Small intestine (tissue), 7 donors: ENCODE results near the gene SLIT1. TPM values are rescaled to one million over a fixed set of nuclear protein-coding genes. Genes with fewer than 3 reads are reported as not detected.
A peak's percentile ranks its signal among the peaks of the same experiment; 100 is the strongest.

ENCODE experiments used
- DNase-seq, 2 donors: peaks; one replicate each; pipeline versions ENCODE4 v3.0.0 to v3.0.0-alpha.2; 2013
- FAIRE-seq: peaks from 2 replicates; lab custom pipeline; 2012; peaks lifted over from hg19 to GRCh38; lab: Jason Lieb, UNC
- H3K27ac ChIP-seq, 3 donors: one replicate each; pipeline ENCODE4 v1.5.1; 2013; ENCODE audit warnings: low read length in 2 of 3, mild to moderate bottlenecking in 2 of 3, control low read depth in 1 of 3, inconsistent platforms in 1 of 3, low read depth in 1 of 3, moderate library complexity in 1 of 3
- H3K27me3 ChIP-seq, 3 donors: one replicate each; pipeline ENCODE4 v1.6.1; 2013; ENCODE audit warnings: low read length in 3 of 3, inconsistent platforms in 1 of 3; ENCODE audit not compliant: control insufficient read depth in 3 of 3, insufficient read depth in 3 of 3
- H3K36me3 ChIP-seq, 3 donors: one replicate each; pipeline ENCODE4 v1.6.1; 2013; ENCODE audit warnings: low read length in 3 of 3, inconsistent platforms in 1 of 3, low read depth in 1 of 3, mild to moderate bottlenecking in 1 of 3, moderate library complexity in 1 of 3; ENCODE audit not compliant: control insufficient read depth in 3 of 3, insufficient read depth in 2 of 3
- H3K4me1 ChIP-seq, 3 donors: one replicate each; pipeline ENCODE4 v1.6.1; 2013; ENCODE audit warnings: low read length in 2 of 3, inconsistent platforms in 1 of 3, low read depth in 1 of 3, mild to moderate bottlenecking in 1 of 3, moderate library complexity in 1 of 3; ENCODE audit not compliant: control insufficient read depth in 3 of 3, insufficient read depth in 2 of 3
- H3K4me3 ChIP-seq, 3 donors: one replicate each; pipeline ENCODE4 v1.5.1; 2013; ENCODE audit warnings: low read length in 3 of 3, control low read depth in 1 of 3, inconsistent platforms in 1 of 3, low read depth in 1 of 3, mild to moderate bottlenecking in 1 of 3, moderate library complexity in 1 of 3
- H3K9me3 ChIP-seq, 2 donors: one replicate each; pipeline ENCODE4 v1.6.1; 2013; ENCODE audit warnings: low read depth in 1 of 2, low read length in 1 of 2; ENCODE audit not compliant: control insufficient read depth in 2 of 2, insufficient read depth in 1 of 2
- WGBS, 3 donors: extraction: QIAGEN DNeasy Blood & Tissue Kit; methylation state at CpG; one replicate each; pipeline ENCODE4 v1.1.7; 2013; 5-methylcytosine and 5-hydroxymethylcytosine counted together
- polyA plus RNA-seq, 4 donors: library from polyadenylated mRNA; stranded (reverse) in 3 of 4; unstranded in 1 of 4; fragments of 200-250 nt in 3 of 4; fragments of 120-200 nt in 1 of 4; gene quantifications; one replicate each; pipeline versions ENCODE4 v1.2.1 to v1.2.3, GENCODE V29; 2013
- donor health status: healthy with polysubstance abuse.
- donor health status: control.
- donor health status: control.
- donor health status: Bipolar disorder and iron deficiency.
- donor health status: healthy.

SLIT1 gene
- polyA plus RNA-seq, 4 donors = under 0.01 to 0.40 (median 0.12) TPM; not detected in 1

GRCh38 chr10:97150616-97151015 is 35.1 kb downstream of the SLIT1 start:
- Histone ChIP-seq H3K4me3 (no peak overlapping the region), H3K36me3 (no peaks in the 10 kb centered on the region), H3K9me3 (no peaks in the 10 kb centered on the region), H3K4me1 (no peaks in the 10 kb centered on the region), H3K27ac (no peak overlapping the region), H3K27me3 (no peaks in the 10 kb centered on the region)
- FAIRE-seq (no peak), DNase-seq (no peak)
- 68 to 75% (median 74%) methylated on average over 8 of the region's 8 CpGs for WGBS, 3 donors

- Histone ChIP-seq H3K9me3 (no peaks in the 10 kb centered on the region), H3K36me3 (no peaks in the 10 kb centered on the region), H3K27me3 (no peaks in the 10 kb centered on the region), H3K4me3 (no peak overlapping the region), H3K4me1 (no peaks in the 10 kb centered on the region), H3K27ac (no peak overlapping the region)
- WGBS, 3 donors = 55 to 68% (median 59%) methylated on average over 10 of the region's 10 CpGs
- no peak for DNase-seq
- no peak for FAIRE-seq
These were observed 35.7 kb downstream of the SLIT1 start for GRCh38 chr10:97150013-97150595.

- Histone ChIP-seq H3K4me3 (no peak overlapping the region), H3K36me3 (no peaks in the 10 kb centered on the region), H3K27me3 (no peaks in the 10 kb centered on the region), H3K4me1 (no peaks in the 10 kb centered on the region), H3K27ac (no peak overlapping the region), H3K9me3 (no peaks in the 10 kb centered on the region)
- FAIRE-seq = no peak
- 87 to 93% (median 91%) methylated on average over 16 of the region's 16 CpGs for WGBS, 3 donors
- DNase-seq = no peak
These were observed 36.7 kb downstream of the SLIT1 start for GRCh38 chr10:97149079-97149531.

- WGBS, 3 donors = 81 to 91% (median 83%) methylated on average over 2 of the region's 2 CpGs
- FAIRE-seq (no peak), DNase-seq (no peak)
- Histone ChIP-seq H3K4me1 (peaks cover 0 to 4% (median 0%) of the 10 kb centered on the region in 3 donors), H3K36me3 (no peaks in the 10 kb centered on the region), H3K27ac (no peak overlapping the region), H3K9me3 (no peaks in the 10 kb centered on the region), H3K27me3 (peaks cover 0 to 13% (median 7%) of the 10 kb centered on the region in 3 donors), H3K4me3 (no peak overlapping the region)
These were observed 41.5 kb downstream of the SLIT1 start for GRCh38 chr10:97144297-97144696.

GRCh38 chr10:97142834-97143233 is 42.9 kb downstream of the SLIT1 start:
- Histone ChIP-seq H3K36me3 (no peaks in the 10 kb centered on the region), H3K27me3 (peaks cover 0 to 13% (median 7%) of the 10 kb centered on the region in 3 donors), H3K4me3 (no peak overlapping the region), H3K4me1 (peaks cover 0 to 4% (median 0%) of the 10 kb centered on the region in 3 donors), H3K9me3 (no peaks in the 10 kb centered on the region), H3K27ac (no peak overlapping the region)
- no peak for DNase-seq
- no peak for FAIRE-seq
- 93 to 98% (median 96%) methylated on average over 2 of the region's 2 CpGs for WGBS, 3 donors

- DNase-seq = no peak
- H3K36me3 ChIP-seq = no peaks in the 10 kb centered on the region
- H3K4me1 ChIP-seq = peaks cover 0 to 4% (median 0%) of the 10 kb centered on the region in 3 donors
- H3K4me3 ChIP-seq = no peak overlapping the region
- H3K27ac ChIP-seq = no peak overlapping the region
- WGBS, 3 donors = 61 to 73% (median 72%) methylated on average over 22 to 23 of the region's 23 CpGs
- peaks cover 0 to 13% (median 7%) of the 10 kb centered on the region in 3 donors for H3K27me3 ChIP-seq
- FAIRE-seq = no peak
- no peaks in the 10 kb centered on the region for H3K9me3 ChIP-seq
These were observed 44.6 kb downstream of the SLIT1 start for GRCh38 chr10:97140902-97141745.

GRCh38 chr10:97140049-97140846 is 45.5 kb downstream of the SLIT1 start:
- FAIRE-seq = no peak
- peak in 1 of 2 donors; percentile 22 for DNase-seq
- Histone ChIP-seq H3K4me3 (no peak overlapping the region), H3K27ac (no peak overlapping the region), H3K27me3 (peaks cover 0 to 13% (median 7%) of the 10 kb centered on the region in 3 donors), H3K4me1 (peaks cover 0 to 4% (median 0%) of the 10 kb centered on the region in 3 donors), H3K36me3 (no peaks in the 10 kb centered on the region), H3K9me3 (no peaks in the 10 kb centered on the region)
- 39 to 42% (median 40%) methylated on average over 23 of the region's 23 CpGs for WGBS, 3 donors

GRCh38 chr10:97139651-97140048 is 46.1 kb downstream of the SLIT1 start:
- FAIRE-seq (no peak), DNase-seq (no peak)
- peaks cover 0 to 13% (median 7%) of the 10 kb centered on the region in 3 donors for H3K27me3 ChIP-seq
- no peaks in the 10 kb centered on the region for H3K9me3 ChIP-seq
- H3K4me1 ChIP-seq = peaks cover 0 to 4% (median 0%) of the 10 kb centered on the region in 3 donors
- WGBS, 3 donors = 78 to 87% (median 87%) methylated on average over 6 of the region's 6 CpGs
- H3K36me3 ChIP-seq = no peaks in the 10 kb centered on the region
- H3K27ac ChIP-seq = no peak overlapping the region
- H3K4me3 ChIP-seq = no peak overlapping the region
